Kidney tubule cell (primary cell): Measurements from ENCODE around the gene PRDM16.
"Not testable (repeated sequence)": the region's sequence is repeated elsewhere in the genome, so short reads cannot be mapped to it uniquely, and the experiment has no call there.

ENCODE experiments used
- DNase-seq: peaks from one replicate; pipeline ENCODE4 v3.0.0-alpha.2; 2018; ENCODE audit warnings: low spot score

PRDM16 gene

DNA sequence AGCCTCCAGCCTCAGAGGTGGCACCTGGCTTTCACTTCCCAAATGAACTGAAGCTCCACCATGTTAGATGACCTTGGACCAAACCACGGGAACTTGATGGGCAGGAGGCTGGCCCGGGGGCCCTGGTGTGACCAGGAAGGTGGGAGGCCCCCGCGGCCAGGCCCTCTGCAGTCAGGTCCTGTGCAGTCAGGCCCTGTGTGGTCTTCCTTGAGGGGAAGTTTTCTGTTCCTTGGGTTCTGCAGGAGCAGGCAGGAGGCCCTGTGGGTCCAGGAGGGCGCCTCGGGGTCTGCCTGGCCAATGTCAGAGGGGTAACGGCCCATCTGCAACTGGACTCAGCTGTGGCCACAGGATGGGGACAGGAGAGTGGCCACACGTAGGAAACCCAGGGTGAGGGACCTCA lies 13.0 kb downstream of the PRDM16 start:
- no peak for DNase-seq

- DNase-seq, result no peak
These were observed 13.8 kb downstream of the PRDM16 start for GRCh38 chr1:3082571-3083516.

GRCh38 chr1:3084154-3084553 lies 15.2 kb downstream of the PRDM16 start:
- no peak for DNase-seq

DNA sequence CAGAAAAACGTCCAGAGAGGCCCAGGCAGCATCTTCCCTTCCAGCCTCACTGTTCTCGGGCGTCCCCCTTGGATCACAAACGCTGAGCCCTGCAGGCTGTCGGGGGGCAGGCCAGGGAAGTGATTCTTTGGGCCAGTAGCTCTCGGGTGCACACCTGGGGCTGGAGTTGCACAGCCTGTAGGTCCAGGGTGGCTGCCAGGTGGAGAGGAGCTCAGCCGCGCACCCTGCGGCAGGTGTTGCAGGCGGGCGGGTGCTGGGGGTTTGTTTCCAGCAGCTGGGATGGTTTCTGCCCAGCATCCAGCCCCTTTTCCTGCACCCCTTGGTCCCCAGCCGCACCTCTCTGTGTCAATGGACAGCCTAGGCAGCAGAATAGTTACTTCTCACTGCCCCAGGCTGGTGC lies 15.7 kb downstream of the PRDM16 start:
- DNase-seq, result no peak

DNA sequence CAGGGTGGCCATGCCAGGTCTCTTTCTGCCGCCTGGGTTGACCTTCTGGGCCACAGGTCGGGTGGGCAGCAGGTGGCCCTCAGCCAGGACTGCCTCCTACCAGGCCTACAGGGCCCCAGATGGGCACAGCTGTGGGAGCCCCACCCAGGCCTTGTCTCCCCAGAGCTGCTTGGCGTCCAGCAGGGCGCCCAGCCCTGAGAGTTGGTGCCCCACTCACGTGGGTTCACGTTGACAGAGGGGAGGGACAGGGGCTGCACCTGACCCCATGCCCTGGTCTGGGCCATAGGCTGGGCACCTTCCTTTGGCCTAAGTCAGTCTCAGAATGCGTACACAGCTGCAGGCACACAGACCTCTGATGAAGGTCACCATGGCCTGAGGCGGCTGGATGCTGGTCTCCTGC lies 16.7 kb downstream of the PRDM16 start:
- DNase-seq, result no peak

- no peak for DNase-seq
These were observed 17.4 kb downstream of the PRDM16 start for GRCh38 chr1:3086272-3086974.

- no peak for DNase-seq
These were observed 18.0 kb downstream of the PRDM16 start for GRCh38 chr1:3087049-3087448.

- DNase-seq, result not testable (repeated sequence)
These were observed 19.1 kb downstream of the PRDM16 start for GRCh38 chr1:3087946-3088668.

DNA sequence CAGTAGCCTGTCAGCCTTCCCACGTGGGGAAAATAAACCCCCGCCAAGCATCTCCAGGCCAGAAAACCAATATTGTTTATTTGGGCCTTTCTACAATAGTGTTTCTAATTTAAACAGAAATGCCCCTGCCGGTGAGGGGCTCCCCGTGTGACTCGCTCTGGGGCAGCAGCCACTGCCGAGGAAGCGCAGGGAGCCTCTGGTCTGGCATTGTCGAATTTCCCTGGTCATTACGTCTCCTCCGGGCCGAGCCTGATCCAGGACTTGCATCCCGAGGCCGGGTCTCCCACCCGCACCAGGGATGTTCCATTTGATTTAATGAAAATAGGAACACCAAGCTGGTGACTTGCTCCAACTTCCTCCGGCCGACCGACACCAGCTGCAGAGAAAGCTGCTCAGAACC lies 20.5 kb downstream of the PRDM16 start:
- no peak for DNase-seq

DNA sequence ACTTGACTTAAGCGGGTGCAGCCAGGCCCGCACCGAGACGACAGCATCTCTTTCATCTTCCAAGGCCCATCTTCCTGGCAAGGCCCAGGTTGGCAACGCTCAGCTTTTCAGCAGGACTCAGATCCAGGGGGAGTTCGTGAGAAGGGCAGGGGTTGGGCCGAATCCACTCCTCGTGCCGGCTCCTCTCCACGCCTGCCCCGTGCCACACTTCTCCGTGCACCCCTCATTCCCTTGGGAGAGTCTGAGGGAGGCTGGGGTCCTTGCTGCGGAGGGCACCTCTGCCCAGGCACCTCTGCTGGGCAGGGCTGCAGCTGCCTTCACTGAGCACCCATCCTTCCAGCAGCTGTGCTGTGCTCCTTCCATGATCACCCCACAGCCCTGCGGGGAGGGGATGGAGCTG lies 22.3 kb downstream of the PRDM16 start:
- no peak for DNase-seq

GRCh38 chr1:3092530-3092929 lies 23.5 kb downstream of the PRDM16 start:
- no peak for DNase-seq

DNA sequence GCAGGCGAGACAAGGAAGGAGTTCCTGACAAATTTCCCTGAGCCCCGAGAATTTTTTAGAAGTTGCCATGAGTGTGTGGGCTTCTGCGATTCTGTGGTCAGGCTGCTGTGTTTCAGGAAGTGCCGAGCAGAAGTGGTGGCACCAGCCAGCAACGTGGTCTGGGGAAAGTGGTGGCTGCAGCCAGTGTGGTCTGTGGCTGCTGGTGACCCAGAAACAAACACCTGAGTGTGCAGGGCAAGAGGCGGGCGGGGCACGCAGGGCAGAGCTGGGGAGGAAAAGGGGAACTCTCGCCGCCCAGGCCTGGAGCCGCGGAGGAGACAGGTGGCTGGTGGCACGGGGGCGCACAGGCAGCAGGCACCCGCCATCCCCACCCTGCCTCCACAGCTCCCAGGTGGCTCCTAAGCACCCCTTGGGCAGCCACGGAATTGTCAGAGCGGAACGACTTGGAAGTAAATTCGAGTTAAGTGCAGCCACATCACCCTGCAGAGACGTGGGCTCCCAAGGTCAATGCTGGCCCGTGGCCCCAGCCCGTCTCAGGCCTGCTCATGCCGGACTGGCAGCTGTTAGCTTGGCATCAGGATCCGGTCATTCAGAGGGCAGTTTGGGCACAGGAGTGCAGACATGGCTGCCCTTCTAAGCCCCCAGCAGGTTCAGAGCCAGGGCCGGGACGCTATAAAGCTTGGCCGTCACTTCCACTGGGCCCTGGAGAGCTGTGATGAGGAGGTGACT lies 25.1 kb downstream of the PRDM16 start:
- DNase-seq, result no peak

DNA sequence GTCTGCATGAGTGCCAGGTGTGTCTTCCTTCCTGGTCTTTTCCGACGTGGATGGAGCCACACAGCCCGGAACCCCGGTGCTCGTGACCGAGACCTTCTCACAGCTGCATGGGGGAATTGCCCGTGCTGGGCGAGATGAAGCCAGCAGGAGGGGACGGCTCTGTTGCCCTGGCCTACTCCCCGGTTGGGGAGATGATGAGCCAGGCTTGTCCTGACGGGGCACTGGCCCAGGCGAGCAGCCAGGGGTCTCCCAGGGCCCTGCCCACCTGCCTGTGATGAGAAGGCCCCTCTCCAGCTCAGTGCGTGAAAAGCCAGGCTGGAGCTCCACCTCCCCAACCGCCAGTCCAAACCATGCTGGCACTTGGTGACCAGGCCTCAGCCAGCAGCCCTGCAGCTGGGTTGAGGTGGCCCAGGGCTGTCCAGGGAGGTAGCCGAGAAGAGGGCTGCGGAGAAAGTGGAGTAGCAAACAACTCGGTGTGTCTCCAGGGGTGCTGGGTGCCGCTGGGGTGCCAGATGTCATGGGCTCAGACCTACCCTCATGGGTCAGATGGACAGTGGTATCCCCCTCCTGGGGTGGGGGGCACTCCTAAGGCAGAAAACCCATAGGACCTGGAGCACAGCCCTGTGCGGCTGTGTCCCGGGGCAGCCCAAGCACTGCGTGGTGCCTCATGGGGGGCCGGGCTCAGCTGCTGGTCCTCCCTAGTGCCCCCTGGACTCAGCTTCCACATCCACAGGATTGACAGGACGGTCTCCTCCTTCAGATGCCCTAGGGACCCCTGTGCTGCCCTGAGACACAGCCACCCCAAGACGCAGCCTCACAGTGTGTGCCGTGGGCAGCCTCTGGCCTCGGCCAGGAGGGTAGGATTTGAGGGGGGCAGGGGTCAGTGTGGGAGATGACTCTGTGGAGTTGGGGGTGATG lies 26.1 kb downstream of the PRDM16 start:
- no peak for DNase-seq

DNA sequence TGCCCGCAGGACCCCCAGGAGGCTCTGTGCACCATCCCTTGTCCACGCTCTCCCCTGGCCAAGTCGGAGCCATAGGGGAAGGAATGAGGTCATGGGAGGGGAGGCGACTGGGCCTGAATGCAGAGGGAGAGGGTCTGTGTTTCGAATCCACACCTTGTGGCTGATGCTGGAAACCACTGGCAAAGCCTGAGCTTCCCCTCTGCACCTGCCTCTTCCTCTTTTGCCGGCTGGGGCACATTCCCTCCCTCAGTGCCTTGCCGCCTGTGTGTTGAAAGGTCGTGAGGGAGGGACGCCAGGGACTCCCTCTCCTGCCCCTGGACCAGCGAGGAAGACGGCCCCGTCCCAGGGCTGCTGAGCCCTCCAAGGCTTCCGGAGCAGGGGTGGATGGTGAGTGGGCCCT lies 27.3 kb downstream of the PRDM16 start:
- DNase-seq, result no peak

DNA sequence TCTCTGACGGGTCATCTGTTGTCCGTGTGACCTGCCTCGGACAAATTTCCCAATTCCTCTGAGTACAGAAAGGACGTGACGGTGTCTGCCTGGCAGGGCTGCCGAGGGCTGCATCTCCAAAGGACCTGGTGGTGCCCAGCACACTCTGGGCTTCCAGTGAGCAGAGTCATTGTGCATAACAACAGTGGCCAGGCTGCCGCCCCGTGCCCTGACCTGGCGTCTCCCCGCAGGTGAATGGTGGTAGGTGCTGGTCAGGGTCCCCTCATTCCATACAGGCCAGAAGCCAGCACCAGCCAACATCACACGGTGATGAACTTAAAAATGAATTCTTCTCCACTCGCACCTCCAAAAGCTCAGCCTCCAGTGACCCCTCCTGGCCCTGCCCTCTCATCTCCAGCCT lies 28.2 kb downstream of the PRDM16 start:
- DNase-seq, result no peak

GRCh38 chr1:3097861-3098260 lies 28.9 kb downstream of the PRDM16 start:
- DNase-seq, result no peak

GRCh38 chr1:3099861-3100260 lies 30.9 kb downstream of the PRDM16 start:
- DNase-seq, result no peak

DNA sequence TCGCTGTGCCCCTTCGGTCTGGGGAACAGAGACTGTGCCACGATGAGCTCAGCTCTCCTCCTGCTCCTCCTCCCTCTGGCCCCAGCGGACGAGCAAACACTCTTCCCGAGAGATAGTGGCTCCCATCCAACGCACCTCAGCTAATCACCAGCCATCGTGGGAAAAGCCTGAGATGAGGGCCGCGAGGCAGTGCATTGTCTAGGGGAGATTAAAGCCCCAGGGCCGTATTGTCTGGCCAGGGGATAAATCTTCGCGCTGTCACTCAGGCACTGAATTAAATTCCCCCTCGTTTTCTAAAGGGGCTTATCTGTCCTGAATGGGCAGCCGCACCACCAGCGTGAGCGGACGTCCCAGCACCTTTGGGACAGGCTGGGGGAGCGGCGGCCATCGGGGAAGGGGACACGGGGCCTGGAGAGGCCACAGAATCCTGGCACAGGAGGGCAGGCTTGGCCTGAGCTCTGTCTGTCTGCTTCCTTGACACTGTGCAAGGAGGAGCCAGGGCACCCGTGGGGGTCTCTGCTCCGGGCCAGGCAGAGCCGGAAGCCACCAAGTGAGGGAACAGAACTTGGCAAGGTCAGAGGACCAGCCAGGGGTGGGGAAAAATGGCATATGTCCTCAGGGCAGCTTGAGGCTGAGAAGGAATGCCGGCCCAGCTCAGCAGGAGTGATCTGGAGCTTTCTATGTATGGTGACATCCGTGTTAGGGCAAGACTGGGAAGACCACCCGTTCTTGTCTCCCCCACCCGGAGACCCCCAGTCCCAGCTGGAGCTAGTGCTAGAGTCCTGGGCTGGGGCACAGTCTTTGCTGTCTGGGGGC lies 32.3 kb downstream of the PRDM16 start:
- no peak for DNase-seq

GRCh38 chr1:3102641-3103040 lies 33.6 kb downstream of the PRDM16 start:
- DNase-seq, result no peak
